SU-DHL-6 (cell line): ENCODE measurements around the gene ZNF718.

Experiments used
- EZH2phosphoT487 ChIP-seq: fragments of 200-600 bp; sonication (generic), shearing (Covaris generic); conservative IDR thresholded peaks from 2 replicates; pipeline ENCODE4 v1.6.1; 2018; ENCODE audit warnings: mild to moderate bottlenecking, antibody characterized with exemption, low read length, moderate library complexity, mixed read lengths
- TF ChIP-seq, protein P1 (sequence below): fragments of 200-600 bp; sonication (generic); IDR thresholded peaks from one replicate; pipeline ENCODE4 v1.5.1; 2017; ENCODE audit warnings: antibody characterized with exemption, mild to moderate bottlenecking, low read length, moderate library complexity; ENCODE audit not compliant: insufficient read depth, poor library complexity, severe bottlenecking

DNA sequence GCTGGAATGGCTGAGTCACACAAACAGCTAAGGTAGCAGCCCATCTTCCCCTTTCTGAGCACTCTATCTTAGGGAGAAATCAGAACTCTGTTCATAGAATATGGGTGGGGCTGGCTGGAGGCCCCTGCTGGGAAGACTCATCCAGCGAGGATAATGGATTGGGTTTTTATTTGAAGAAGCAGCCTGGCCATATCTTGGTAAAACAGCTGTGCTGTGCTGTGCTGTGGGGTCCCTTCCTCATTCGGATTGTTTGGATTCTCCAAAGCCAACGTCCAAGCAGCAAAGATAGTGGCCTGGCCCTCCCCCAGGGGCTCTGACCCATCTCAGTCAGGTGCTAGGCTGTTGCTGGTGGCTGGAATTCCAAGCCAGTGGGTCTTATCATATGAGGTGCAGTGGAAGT is 63.8 kb downstream of the ZNF718 start:
- TF ChIP-seq, protein P1, sequence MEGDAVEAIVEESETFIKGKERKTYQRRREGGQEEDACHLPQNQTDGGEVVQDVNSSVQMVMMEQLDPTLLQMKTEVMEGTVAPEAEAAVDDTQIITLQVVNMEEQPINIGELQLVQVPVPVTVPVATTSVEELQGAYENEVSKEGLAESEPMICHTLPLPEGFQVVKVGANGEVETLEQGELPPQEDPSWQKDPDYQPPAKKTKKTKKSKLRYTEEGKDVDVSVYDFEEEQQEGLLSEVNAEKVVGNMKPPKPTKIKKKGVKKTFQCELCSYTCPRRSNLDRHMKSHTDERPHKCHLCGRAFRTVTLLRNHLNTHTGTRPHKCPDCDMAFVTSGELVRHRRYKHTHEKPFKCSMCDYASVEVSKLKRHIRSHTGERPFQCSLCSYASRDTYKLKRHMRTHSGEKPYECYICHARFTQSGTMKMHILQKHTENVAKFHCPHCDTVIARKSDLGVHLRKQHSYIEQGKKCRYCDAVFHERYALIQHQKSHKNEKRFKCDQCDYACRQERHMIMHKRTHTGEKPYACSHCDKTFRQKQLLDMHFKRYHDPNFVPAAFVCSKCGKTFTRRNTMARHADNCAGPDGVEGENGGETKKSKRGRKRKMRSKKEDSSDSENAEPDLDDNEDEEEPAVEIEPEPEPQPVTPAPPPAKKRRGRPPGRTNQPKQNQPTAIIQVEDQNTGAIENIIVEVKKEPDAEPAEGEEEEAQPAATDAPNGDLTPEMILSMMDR, result no peak
- TF ChIP-seq EZH2phosphoT487, result no peak
